ENCODE measurements around the gene ZBTB24. TPM values are rescaled to one million over a fixed set of nuclear protein-coding genes. Genes with fewer than 3 reads are reported as not detected.
A peak's percentile ranks its signal among the peaks of the same experiment; 100 is the strongest.
"Not testable (repeated sequence)": the region's sequence is repeated elsewhere in the genome, so short reads cannot be mapped to it uniquely, and the experiment has no call there.

ZBTB24 gene
- total RNA-seq, 4 donors from 2014 or later = 3.7 to 10.5 (median 6.1) TPM

DNA sequence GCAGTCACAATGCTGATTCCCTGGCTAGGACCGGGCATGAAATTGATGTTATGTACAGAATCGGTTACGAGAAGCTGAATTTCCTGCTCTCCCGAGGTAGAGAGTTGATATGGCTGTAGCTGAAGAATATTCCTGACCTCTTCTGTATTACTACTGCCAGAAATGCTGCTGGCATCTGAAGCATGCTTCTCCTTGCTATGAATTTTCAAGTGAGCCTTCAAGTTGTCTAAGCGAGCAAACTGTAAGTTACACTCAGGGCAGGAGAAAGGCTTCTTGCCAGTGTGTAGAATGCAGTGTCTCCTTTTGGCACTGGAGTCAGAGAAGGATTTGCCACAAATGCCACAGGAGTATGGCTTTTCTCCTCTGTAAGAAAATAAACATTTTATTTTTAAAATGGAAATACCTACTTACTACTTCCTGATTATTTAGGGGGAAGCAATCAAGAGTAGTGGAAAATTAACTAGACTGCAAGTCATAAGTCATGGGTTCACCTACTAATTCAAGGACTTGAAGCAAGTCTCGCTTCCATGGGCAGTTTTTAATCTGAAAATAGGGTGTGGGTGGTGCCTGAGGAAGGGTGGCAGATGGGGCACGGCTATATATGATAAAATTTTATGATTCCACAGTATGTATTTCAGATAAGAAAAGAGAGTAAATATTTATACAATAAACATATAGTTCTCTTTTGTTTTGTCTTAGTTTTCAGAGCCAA lies 16.7 kb downstream of the ZBTB24 start:
- no peak for TF ChIP-seq POLR2A (IDR thresholded peaks at IDR 0.05)
- TF ChIP-seq, protein P1, sequence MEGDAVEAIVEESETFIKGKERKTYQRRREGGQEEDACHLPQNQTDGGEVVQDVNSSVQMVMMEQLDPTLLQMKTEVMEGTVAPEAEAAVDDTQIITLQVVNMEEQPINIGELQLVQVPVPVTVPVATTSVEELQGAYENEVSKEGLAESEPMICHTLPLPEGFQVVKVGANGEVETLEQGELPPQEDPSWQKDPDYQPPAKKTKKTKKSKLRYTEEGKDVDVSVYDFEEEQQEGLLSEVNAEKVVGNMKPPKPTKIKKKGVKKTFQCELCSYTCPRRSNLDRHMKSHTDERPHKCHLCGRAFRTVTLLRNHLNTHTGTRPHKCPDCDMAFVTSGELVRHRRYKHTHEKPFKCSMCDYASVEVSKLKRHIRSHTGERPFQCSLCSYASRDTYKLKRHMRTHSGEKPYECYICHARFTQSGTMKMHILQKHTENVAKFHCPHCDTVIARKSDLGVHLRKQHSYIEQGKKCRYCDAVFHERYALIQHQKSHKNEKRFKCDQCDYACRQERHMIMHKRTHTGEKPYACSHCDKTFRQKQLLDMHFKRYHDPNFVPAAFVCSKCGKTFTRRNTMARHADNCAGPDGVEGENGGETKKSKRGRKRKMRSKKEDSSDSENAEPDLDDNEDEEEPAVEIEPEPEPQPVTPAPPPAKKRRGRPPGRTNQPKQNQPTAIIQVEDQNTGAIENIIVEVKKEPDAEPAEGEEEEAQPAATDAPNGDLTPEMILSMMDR (IDR thresholded peaks at IDR 0.05 in 4 of 5, conservative IDR thresholded peaks at IDR 0.05 in 1 of 5) = no peak
- peak overlapping the region in 1 of 4 donors; percentile 42 for H3K27ac ChIP-seq
- DNase-seq (no peak), ATAC-seq (no peak)
- in situ Hi-C loops (cut with MboI; ENCODE audit: low sequenced_read_pairs in 4 of 4) = no loop called here
- H3K9me3 ChIP-seq = no peaks in the 10 kb centered on the region
- no peaks in the 10 kb centered on the region for H3K4me1 ChIP-seq
- H3K4me3 ChIP-seq = no peak overlapping the region
- peaks cover 0 to 46% of the 10 kb centered on the region in 2 donors for H3K36me3 ChIP-seq
- no peaks in the 10 kb centered on the region for H3K27me3 ChIP-seq
- intact Hi-C loops (cut with DNase I; ENCODE audit: low total_unique reads) = no loop called here

DNA sequence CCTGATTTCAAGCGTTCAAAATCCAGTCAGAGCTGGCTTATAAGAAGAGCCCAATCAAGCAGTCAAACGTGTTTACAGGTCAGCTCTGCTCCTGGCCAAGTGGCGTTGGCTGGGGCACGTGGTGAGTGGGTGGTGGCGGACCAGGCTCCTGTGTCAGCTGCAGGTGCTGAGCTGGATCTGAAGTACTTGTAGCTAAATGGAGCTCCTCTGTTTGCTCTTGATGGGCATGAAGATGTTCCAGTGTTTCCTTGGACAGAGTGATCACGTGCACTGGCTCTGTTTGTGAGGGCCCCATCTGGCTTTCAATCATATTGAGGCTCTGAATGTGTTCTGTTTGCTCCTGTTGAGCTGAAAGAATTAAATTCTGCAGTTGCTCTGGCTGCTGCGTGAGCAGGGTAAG lies 17.2 kb downstream of the ZBTB24 start:
- no peaks in the 10 kb centered on the region for H3K9me3 ChIP-seq
- H3K27ac ChIP-seq = peak overlapping the region in 1 of 4 donors; percentile 42
- in situ Hi-C loops (cut with MboI; ENCODE audit: low sequenced_read_pairs in 4 of 4) = no loop called here
- DNase-seq (no peak), ATAC-seq (peak in 1 of 2 donors; percentile 47)
- intact Hi-C loops (cut with DNase I; ENCODE audit: low total_unique reads) = no loop called here
- H3K36me3 ChIP-seq = peaks cover 0 to 47% of the 10 kb centered on the region in 2 donors
- H3K27me3 ChIP-seq = no peaks in the 10 kb centered on the region
- no peak for TF ChIP-seq POLR2A (IDR thresholded peaks at IDR 0.05)
- TF ChIP-seq, protein P1 (IDR thresholded peaks at IDR 0.05 in 4 of 5, conservative IDR thresholded peaks at IDR 0.05 in 1 of 5) = no peak
- no peaks in the 10 kb centered on the region for H3K4me1 ChIP-seq
- H3K4me3 ChIP-seq = no peak overlapping the region

DNA sequence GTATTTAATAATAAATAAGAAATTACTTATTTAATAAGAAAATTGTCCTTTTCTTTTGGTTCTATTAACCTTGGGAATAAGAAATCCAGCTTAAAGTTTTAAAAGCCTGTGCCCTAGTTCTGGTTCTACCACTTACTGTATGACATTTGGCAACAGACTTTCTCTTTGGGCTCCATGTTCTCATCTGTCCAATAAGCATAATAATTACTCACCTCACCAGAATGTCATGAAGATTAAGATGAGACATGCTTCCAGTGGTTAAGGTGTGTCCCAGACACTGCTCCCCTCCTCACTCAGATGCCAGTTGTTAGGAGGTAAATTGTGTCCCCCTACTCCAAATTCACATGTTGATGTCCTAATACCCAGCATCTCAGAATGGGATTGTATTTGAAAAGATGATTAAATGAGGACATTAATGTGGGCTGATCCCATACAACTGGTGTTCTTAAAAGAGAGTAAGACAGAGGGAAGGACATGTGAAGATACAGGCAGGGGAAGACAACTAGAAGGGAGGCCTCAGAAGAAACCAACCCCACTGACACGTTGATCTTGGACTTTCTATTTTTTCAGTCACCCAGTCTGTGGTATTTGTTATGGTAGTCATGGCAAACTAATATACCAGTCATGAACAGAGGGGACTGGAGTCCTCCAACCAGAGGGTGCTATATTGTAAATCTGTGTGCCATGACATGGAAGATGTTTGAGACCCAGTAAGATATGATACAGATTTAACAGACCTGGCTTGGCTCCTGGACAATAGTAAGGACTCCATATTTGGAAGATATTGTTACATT lies 21.1 kb downstream of the ZBTB24 start:
- Histone ChIP-seq H3K36me3 (peaks cover 0 to 26% of the 10 kb centered on the region in 2 donors), H3K9me3 (no peaks in the 10 kb centered on the region), H3K27ac (no peak overlapping the region), H3K27me3 (no peaks in the 10 kb centered on the region), H3K4me3 (no peak overlapping the region), H3K4me1 (peaks cover 9 to 13% of the 10 kb centered on the region in 2 donors)
- TF ChIP-seq, protein P1 (IDR thresholded peaks at IDR 0.05 in 4 of 5, conservative IDR thresholded peaks at IDR 0.05 in 1 of 5) = no peak
- TF ChIP-seq POLR2A (IDR thresholded peaks at IDR 0.05) = no peak
- intact Hi-C loops (cut with DNase I; ENCODE audit: low total_unique reads) (no loop called here), in situ Hi-C loops (cut with MboI; ENCODE audit: low sequenced_read_pairs in 4 of 4) (no loop called here)
- ATAC-seq (no peak), DNase-seq (no peak)

DNA sequence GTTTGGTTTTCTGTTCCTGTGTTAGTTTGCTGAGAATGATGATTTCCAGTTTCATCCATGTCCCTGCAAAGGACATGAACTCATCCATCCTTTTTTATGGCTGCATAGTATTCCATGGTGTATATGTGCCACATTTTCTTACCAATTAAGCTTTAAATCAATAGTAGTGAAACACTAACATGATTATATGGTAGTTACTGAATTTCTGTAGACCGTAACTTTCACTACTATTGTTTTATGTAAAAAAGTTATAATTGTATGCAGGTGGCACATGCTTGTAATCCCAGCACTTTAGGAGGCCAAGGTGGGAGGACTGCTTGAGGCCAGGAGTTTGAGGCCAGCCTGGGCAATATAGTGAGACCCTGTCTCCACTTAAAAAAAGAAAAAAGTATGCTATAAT lies 21.8 kb downstream of the ZBTB24 start:
- intact Hi-C loops (cut with DNase I; ENCODE audit: low total_unique reads); H3K27me3 ChIP-seq; H3K9me3 ChIP-seq; ATAC-seq; DNase-seq; H3K4me3 ChIP-seq; H3K27ac ChIP-seq; in situ Hi-C loops (cut with MboI; ENCODE audit: low sequenced_read_pairs in 4 of 4): not testable (repeated sequence)
- Histone ChIP-seq H3K4me1 (peaks cover 16 to 20% of the 10 kb centered on the region in 2 donors), H3K36me3 (peaks cover 0 to 22% of the 10 kb centered on the region in 2 donors)

DNA sequence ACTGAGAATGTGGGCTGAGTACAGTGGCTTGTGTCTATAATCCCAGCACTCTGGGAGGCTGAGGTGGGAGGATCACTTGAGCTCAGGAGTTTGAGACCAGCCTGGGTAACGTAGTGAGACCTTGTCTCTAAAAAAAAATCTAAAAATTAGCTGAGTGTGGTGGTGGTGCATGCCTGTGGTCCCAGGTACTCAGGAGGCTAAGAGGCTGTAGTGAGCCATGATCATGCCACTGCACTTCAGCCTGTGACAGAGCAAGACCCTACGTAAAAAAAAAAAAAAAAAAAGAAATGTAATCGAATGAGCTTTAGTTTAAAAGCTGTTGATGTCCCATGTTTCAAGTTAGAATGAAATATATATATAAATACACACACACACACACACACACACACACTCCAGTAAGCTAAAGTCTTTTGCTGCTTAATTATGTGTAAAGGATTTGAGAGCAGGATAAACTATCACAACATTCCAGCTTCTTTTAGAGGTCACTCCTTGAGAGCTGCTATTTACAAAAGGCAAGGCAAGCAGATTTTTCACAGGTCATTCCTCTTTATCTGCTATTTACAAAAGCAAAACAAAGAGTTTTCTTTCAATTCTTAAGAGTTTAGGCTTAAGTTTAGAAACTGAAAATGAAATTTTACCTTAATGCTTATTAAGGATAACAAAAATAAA lies 22.7 kb downstream of the ZBTB24 start:
- no peaks in the 10 kb centered on the region for H3K9me3 ChIP-seq
- H3K36me3 ChIP-seq = peaks cover 0 to 12% of the 10 kb centered on the region in 2 donors
- no peak overlapping the region for H3K4me3 ChIP-seq
- peaks cover 18 to 24% of the 10 kb centered on the region in 2 donors for H3K4me1 ChIP-seq
- TF ChIP-seq POLR2A (IDR thresholded peaks at IDR 0.05) = no peak
- TF ChIP-seq, protein P1 (IDR thresholded peaks at IDR 0.05 in 4 of 5, conservative IDR thresholded peaks at IDR 0.05 in 1 of 5) = no peak
- intact Hi-C loops (cut with DNase I; ENCODE audit: low total_unique reads) (no loop called here), in situ Hi-C loops (cut with MboI; ENCODE audit: low sequenced_read_pairs in 4 of 4) (no loop called here)
- no peaks in the 10 kb centered on the region for H3K27me3 ChIP-seq
- H3K27ac ChIP-seq = no peak overlapping the region
- DNase-seq (no peak), ATAC-seq (no peak)
